ENCODE measurements around the gene GNB1.

- TF ChIP-seq CTCF (IDR thresholded peaks at IDR 0.05), result no peak
- no peak for TF ChIP-seq POLR2A (IDR thresholded peaks at IDR 0.05)
Observed at GRCh38 chr1:1779320-1779675, 111.6 kb downstream of the GNB1 start.
